ENCODE measurements around the gene PPP6R1.

The PPP6R1 gene

DNA sequence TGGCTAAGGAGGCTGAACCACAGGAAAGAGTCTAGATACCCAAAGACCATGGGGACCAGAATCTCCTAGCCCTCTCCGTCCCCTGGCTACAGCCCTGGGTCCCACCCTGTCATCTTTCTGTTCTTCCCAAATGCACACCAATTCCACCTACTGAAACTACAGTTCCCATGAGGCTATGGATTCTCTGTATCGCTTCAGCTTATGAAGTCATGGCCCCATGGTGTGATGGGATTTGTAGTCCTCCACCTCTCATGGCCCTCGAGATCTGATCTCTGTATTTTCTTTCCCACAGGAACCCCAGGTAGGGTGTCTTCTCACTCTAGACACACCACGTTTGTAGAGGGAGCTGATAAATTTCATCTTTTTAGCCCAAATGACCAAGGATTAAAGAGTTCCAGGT lies 61.3 kb downstream of the PPP6R1 start:
- Histone ChIP-seq H3K36me3 (ENCODE audit: control insufficient read depth, insufficient read depth, low read length) (no peaks in the 10 kb centered on the region), H3K4me1 (ENCODE audit: control insufficient read depth, insufficient read depth, low read length) (no peaks in the 10 kb centered on the region), H3K9me3 (ENCODE audit: control insufficient read depth, insufficient read depth, low read length) (no peaks in the 10 kb centered on the region), H3K9ac (ENCODE audit: low read depth, low read length) (no peak overlapping the region), H3K4me3 (ENCODE audit: low read depth, low read length) (no peak overlapping the region), H3K27me3 (ENCODE audit: control insufficient read depth, insufficient read depth, low read length) (no peaks in the 10 kb centered on the region)

DNA sequence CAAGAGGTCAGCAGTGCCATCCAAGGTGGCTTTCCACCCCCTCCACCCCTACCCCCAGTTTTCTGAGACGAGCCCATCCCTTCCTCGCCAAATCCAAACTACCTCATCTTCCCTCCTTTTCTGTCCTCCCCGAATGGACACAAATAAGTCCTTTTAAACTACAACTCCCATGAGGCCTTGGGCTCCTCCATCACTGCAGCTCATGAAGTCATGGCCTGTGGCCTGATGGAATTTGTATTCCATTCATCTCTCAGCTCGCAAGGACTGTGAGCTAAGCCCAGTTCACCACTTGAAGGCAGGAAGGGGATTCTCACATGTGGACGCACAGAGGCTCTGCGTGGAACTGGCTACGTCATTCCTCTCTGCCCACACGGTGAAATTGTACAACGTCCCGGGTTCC lies 62.0 kb downstream of the PPP6R1 start:
- no peak overlapping the region for H3K4me3 ChIP-seq (ENCODE audit: low read depth, low read length)
- H3K9ac ChIP-seq (ENCODE audit: low read depth, low read length): no peak overlapping the region
- H3K36me3 ChIP-seq (ENCODE audit: control insufficient read depth, insufficient read depth, low read length): no peaks in the 10 kb centered on the region
- H3K4me1 ChIP-seq (ENCODE audit: control insufficient read depth, insufficient read depth, low read length): no peaks in the 10 kb centered on the region
- no peaks in the 10 kb centered on the region for H3K27me3 ChIP-seq (ENCODE audit: control insufficient read depth, insufficient read depth, low read length)
- no peaks in the 10 kb centered on the region for H3K9me3 ChIP-seq (ENCODE audit: control insufficient read depth, insufficient read depth, low read length)

DNA sequence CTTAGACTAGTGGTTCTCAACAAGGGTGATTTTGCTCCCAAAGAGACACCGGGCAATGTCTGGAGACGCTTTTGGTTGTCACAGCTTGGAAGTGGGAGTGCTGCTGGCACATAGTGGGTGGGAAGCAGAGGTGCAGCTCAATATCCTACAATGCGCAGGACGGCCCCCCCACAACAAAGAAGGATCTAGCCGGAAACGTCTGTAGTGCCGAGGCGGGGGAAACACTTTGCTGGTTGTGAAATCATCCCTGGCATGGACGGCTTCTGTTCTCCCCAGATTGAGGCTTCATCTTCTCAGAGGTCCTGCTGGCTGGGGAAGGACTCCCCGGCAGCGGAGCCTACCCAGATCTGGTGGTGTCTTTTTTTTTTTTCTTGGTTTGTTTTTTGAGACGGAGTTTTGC lies 65.3 kb downstream of the PPP6R1 start:
- H3K4me1 ChIP-seq (ENCODE audit: control insufficient read depth, insufficient read depth, low read length): no peaks in the 10 kb centered on the region
- no peaks in the 10 kb centered on the region for H3K27me3 ChIP-seq (ENCODE audit: control insufficient read depth, insufficient read depth, low read length)
- H3K9ac ChIP-seq (ENCODE audit: low read depth, low read length): no peak overlapping the region
- no peaks in the 10 kb centered on the region for H3K36me3 ChIP-seq (ENCODE audit: control insufficient read depth, insufficient read depth, low read length)
- no peaks in the 10 kb centered on the region for H3K9me3 ChIP-seq (ENCODE audit: control insufficient read depth, insufficient read depth, low read length)
- H3K4me3 ChIP-seq (ENCODE audit: low read depth, low read length): no peak overlapping the region

DNA sequence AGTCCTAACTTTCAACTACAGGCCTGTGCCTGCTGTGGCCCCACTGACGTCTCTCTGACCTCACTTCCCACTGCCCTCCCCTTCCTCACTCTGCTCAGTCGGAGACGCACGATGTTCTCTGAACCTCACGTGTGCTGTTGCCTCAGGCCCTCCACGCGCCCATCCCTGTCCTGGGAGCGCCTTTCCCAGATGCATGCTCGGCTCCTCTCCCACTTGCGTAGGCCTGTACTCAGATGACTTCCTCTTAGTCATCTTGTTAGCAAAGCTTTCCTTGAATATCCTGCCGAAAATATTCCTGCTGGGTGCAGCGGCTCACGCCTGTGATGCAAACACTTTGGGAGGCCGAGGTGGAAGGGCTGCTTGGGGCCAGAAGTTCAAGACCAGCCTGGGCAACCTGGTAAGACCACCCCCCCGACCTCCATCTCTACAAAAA lies 69.4 kb downstream of the PPP6R1 start:
- H3K9me3 ChIP-seq (ENCODE audit: control insufficient read depth, insufficient read depth, low read length): no peaks in the 10 kb centered on the region
- H3K4me3 ChIP-seq (ENCODE audit: low read depth, low read length): no peak overlapping the region
- no peak overlapping the region for H3K9ac ChIP-seq (ENCODE audit: low read depth, low read length)
- no peaks in the 10 kb centered on the region for H3K36me3 ChIP-seq (ENCODE audit: control insufficient read depth, insufficient read depth, low read length)
- H3K27me3 ChIP-seq (ENCODE audit: control insufficient read depth, insufficient read depth, low read length): peaks cover 2% of the 10 kb centered on the region
- no peaks in the 10 kb centered on the region for H3K4me1 ChIP-seq (ENCODE audit: control insufficient read depth, insufficient read depth, low read length)

DNA sequence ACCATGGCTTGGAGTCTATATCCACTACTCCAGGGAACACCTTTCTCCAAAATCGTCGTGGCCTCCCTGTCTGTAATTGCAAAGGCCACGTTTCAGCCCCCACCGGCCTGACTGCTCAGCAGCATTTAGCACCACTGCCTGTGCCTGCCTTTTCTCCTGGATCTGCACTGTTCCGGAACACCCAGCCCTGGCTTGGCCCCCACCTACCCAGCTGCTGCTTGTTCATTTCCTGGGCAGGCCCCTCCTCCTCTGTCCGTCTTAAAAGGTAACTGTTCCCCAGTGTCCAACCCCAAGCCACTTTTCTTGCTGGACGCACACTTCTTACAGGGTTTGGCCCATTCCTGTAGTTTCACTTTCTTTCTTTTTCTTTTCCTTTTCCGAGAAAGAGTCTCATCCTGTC lies 70.2 kb downstream of the PPP6R1 start:
- Histone ChIP-seq H3K27me3 (ENCODE audit: control insufficient read depth, insufficient read depth, low read length) (peaks cover 2% of the 10 kb centered on the region), H3K4me3 (ENCODE audit: low read depth, low read length) (no peak overlapping the region), H3K4me1 (ENCODE audit: control insufficient read depth, insufficient read depth, low read length) (no peaks in the 10 kb centered on the region), H3K36me3 (ENCODE audit: control insufficient read depth, insufficient read depth, low read length) (no peaks in the 10 kb centered on the region), H3K9me3 (ENCODE audit: control insufficient read depth, insufficient read depth, low read length) (no peaks in the 10 kb centered on the region), H3K9ac (ENCODE audit: low read depth, low read length) (no peak overlapping the region)

DNA sequence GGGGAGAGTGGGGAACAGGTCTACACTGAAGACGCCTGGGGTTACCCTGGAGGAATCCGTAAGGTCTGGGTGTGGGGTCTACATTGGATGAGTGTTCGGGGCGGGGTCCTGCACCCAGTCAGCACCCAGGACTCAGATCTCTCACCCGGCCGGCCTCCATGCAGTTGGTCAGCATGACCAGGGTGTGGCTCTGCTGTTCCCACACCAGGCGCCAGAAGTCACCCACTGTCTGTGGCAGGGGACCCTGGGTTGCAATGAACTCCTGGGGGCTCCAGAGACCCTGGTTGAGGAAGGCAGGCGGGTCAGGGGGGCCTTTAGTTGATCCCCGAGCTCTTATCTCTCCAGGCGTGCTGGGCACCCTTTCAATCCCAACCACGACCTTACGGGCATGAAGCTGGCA lies 72.7 kb downstream of the PPP6R1 start:
- H3K9ac ChIP-seq (ENCODE audit: low read depth, low read length): no peak overlapping the region
- no peak overlapping the region for H3K4me3 ChIP-seq (ENCODE audit: low read depth, low read length)
- peaks cover 13% of the 10 kb centered on the region for H3K27me3 ChIP-seq (ENCODE audit: control insufficient read depth, insufficient read depth, low read length)
- H3K9me3 ChIP-seq (ENCODE audit: control insufficient read depth, insufficient read depth, low read length): no peaks in the 10 kb centered on the region
- no peaks in the 10 kb centered on the region for H3K4me1 ChIP-seq (ENCODE audit: control insufficient read depth, insufficient read depth, low read length)
- H3K36me3 ChIP-seq (ENCODE audit: control insufficient read depth, insufficient read depth, low read length): no peaks in the 10 kb centered on the region

DNA sequence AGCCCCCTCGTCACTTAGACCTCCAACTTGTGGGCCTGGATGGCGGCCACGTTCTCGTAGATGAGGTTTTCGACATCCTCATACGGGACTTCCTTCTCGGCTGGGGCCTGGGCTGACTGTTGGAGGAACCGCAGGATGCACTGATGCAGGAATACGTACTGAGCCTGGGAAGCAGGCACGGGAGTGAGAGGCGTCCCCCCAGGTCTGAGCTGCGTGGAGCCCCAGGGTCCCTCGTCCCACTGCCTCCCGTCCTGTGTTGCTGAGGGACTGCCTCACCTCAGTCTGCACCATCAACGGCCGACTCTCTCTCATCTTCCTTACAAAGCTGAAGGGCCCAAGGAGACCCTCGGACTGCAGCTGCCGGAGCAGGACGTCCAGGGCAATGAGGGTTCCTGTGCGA lies 77.1 kb downstream of the PPP6R1 start:
- Histone ChIP-seq H3K27me3 (ENCODE audit: control insufficient read depth, insufficient read depth, low read length) (peaks cover 23% of the 10 kb centered on the region), H3K4me1 (ENCODE audit: control insufficient read depth, insufficient read depth, low read length) (no peaks in the 10 kb centered on the region)

More for the DNA sequence above, 77.1 kb downstream of the PPP6R1 start:
- no peak overlapping the region for H3K9ac ChIP-seq (ENCODE audit: low read depth, low read length)
- H3K4me3 ChIP-seq (ENCODE audit: low read depth, low read length): no peak overlapping the region
- no peaks in the 10 kb centered on the region for H3K9me3 ChIP-seq (ENCODE audit: control insufficient read depth, insufficient read depth, low read length)
- no peaks in the 10 kb centered on the region for H3K36me3 ChIP-seq (ENCODE audit: control insufficient read depth, insufficient read depth, low read length)
